ENCODE data around the gene TRABD2B.
"Not testable (repeated sequence)": the region's sequence is repeated elsewhere in the genome, so short reads cannot be mapped to it uniquely, and the experiment has no call there.

The TRABD2B gene

GRCh38 chr1:47963568-47964358 is 33.4 kb downstream of the TRABD2B start:
- DNase-seq = no peak

GRCh38 chr1:47962750-47963492 is 34.3 kb downstream of the TRABD2B start:
- no peak for DNase-seq

GRCh38 chr1:47961835-47962234 is 35.4 kb downstream of the TRABD2B start:
- DNase-seq = not testable (repeated sequence)

- DNase-seq = not testable (repeated sequence)
Observed at GRCh38 chr1:47956491-47956890, 40.7 kb downstream of the TRABD2B start.

GRCh38 chr1:47953661-47954060 is 43.5 kb downstream of the TRABD2B start:
- no peak for DNase-seq

GRCh38 chr1:47951545-47952235 is 45.5 kb downstream of the TRABD2B start:
- no peak for DNase-seq

GRCh38 chr1:47951026-47951425 is 46.2 kb downstream of the TRABD2B start:
- no peak for DNase-seq

- DNase-seq = no peak
Observed at GRCh38 chr1:47950471-47950870, 46.7 kb downstream of the TRABD2B start.

- no peak for DNase-seq
Observed at GRCh38 chr1:47948126-47948525, 49.1 kb downstream of the TRABD2B start.

GRCh38 chr1:47947531-47947930 is 49.7 kb downstream of the TRABD2B start:
- DNase-seq = no peak

GRCh38 chr1:47944561-47944960 is 52.6 kb downstream of the TRABD2B start:
- DNase-seq = no peak

GRCh38 chr1:47942240-47942629 is 55.0 kb downstream of the TRABD2B start:
- no peak for DNase-seq

- no peak for DNase-seq
Observed at GRCh38 chr1:47941609-47942239, 55.5 kb downstream of the TRABD2B start.

GRCh38 chr1:47940779-47941178 is 56.4 kb downstream of the TRABD2B start:
- DNase-seq = no peak

- DNase-seq = no peak
Observed at GRCh38 chr1:47940326-47940725, 56.9 kb downstream of the TRABD2B start.

- no peak for DNase-seq
Observed at GRCh38 chr1:47938520-47938919, 58.7 kb downstream of the TRABD2B start.

- DNase-seq = no peak
Observed at GRCh38 chr1:47937586-47938254, 59.5 kb downstream of the TRABD2B start.

- DNase-seq = no peak
Observed at GRCh38 chr1:47936916-47937551, 60.2 kb downstream of the TRABD2B start.

GRCh38 chr1:47935856-47936255 is 61.3 kb downstream of the TRABD2B start:
- DNase-seq = no peak

- no peak for DNase-seq
Observed at GRCh38 chr1:47935163-47935562, 62.0 kb downstream of the TRABD2B start.

GRCh38 chr1:47934243-47934805 is 62.9 kb downstream of the TRABD2B start:
- no peak for DNase-seq

- no peak for DNase-seq
Observed at GRCh38 chr1:47932743-47933142, 64.4 kb downstream of the TRABD2B start.
